A549 treated with RU486 at 1 μM for 4 hours (cell line): ENCODE results near the gene GPR52. TPM values are rescaled to one million over a fixed set of nuclear protein-coding genes. Genes with fewer than 3 reads are reported as not detected.

ENCODE experiments used
- total RNA-seq: library from RNA; stranded (reverse); fragments of 200-300 nt; extraction: Qiagen RNA extraction; gene quantifications from 5 replicates; pipeline ENCODE4 v1.2.3, GENCODE V29; 2022; ENCODE audit warnings: low read depth

Gene GPR52
- not detected in 5 replicates for total RNA-seq

DNA sequence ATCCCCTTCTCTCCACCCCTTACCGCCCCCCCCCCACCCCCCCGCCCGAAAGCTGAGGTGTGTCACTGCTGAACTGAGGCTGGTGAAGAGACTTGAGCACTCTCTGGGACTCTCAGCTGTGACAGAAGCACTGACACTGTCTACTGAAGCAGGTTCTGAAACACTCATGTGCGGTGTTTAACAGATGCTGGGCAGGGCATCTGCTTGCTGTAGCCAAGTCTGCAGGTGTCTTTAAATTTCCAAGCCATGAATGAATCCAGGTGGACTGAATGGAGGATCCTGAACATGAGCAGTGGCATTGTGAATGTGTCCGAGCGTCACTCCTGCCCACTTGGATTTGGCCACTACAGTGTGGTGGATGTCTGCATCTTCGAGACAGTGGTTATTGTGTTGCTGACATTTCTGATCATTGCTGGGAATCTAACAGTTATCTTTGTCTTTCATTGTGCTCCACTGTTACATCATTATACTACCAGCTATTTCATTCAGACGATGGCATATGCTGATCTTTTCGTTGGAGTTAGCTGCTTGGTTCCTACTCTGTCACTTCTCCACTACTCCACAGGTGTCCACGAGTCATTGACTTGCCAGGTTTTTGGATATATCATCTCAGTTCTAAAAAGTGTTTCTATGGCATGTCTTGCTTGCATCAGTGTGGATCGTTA, at the start of gene GPR52:
Gene GPR52 (plus strand): TSS at position 99 of the 665 bp plus-strand sequence. CDS start 148 bp downstream, at position 247.

